Activated CD4-positive, alpha-beta memory T cell treated with anti-CD3 and anti-CD28 coated beads for 36 hours (primary cell): ENCODE results near the gene CYP2A6. TPM values are rescaled to one million over a fixed set of nuclear protein-coding genes. Genes with fewer than 3 reads are reported as not detected.
"Not testable (repeated sequence)": the region's sequence is repeated elsewhere in the genome, so short reads cannot be mapped to it uniquely, and the experiment has no call there.

Experiments used
- CTCF ChIA-PET: fragments of 350-600 bp; sonication (Branson Sonifier 250); formaldehyde crosslinking; loops from one replicate; lab custom pipeline; 2021; ENCODE audit warnings: antibody characterized with exemption, inconsistent platforms; lab: Charles Lee
- POLR2A ChIA-PET: fragments of 350-600 bp; sonication (Branson Sonifier 250); formaldehyde crosslinking; loops from one replicate; lab custom pipeline; 2021; ENCODE audit warnings: antibody characterized with exemption; lab: Charles Lee
- DNase-seq: peaks from one replicate; pipeline ENCODE4 v3.0.0-alpha.2; 2020
- H3K27ac Mint-ChIP-seq: one replicate; pipeline ENCODE4 v1.8.0; 2021; ENCODE audit warnings: mixed read lengths
- H3K27me3 Mint-ChIP-seq: one replicate; pipeline ENCODE4 v1.8.0; 2021; ENCODE audit warnings: mixed read lengths
- H3K36me3 Mint-ChIP-seq: one replicate; pipeline ENCODE4 v1.8.0; 2021; ENCODE audit warnings: mixed read lengths
- H3K4me1 Mint-ChIP-seq: one replicate; pipeline ENCODE4 v1.8.0; 2021; ENCODE audit warnings: low read depth, mixed read lengths
- H3K4me3 Mint-ChIP-seq: one replicate; pipeline ENCODE4 v1.8.0; 2021; ENCODE audit warnings: mild to moderate bottlenecking, mixed read lengths
- H3K9me3 Mint-ChIP-seq: one replicate; pipeline ENCODE4 v1.8.0; 2021; ENCODE audit warnings: mixed read lengths
- intact Hi-C: fragments of 100-400 bp; cut with micrococcal nuclease; formaldehyde crosslinking; loops from one replicate; pipeline ENCODE4 v1.15.1; 2023
- total RNA-seq, 2 experiments: library from RNA; stranded (reverse); gene quantifications; one replicate each; pipeline ENCODE4 v1.2.3, GENCODE V29; 2021

CYP2A6 gene
- total RNA-seq, 2 experiments from 2014 or later, result not detected

DNA sequence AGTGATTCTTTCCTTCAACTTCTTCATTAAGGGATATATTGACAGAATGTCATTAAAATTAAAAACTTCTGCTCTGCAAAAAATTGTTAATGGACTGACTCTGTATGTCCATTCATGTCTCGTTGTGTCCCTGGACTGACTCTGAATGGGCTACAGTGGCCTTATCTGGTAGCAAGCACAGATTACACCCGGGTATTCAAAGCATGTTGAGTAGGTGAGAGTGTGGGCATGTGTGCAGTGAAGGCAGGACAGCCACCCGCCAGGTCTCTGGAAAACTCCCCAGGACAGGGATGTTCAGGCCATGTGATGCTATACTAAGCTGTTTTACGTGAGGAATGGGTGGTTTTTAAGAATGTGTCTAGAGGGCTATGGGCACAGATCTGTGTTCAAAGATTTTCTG is 24.6 kb upstream of the CYP2A6 start:
- H3K4me3 Mint-ChIP-seq, result peak overlapping the region; percentile 68
- H3K9me3 Mint-ChIP-seq, H3K4me1 Mint-ChIP-seq, DNase-seq, POLR2A ChIA-PET, CTCF ChIA-PET, H3K36me3 Mint-ChIP-seq: not testable (repeated sequence)
- H3K27me3 Mint-ChIP-seq, result peaks cover 25% of the 10 kb centered on the region
- intact Hi-C loops, result loop anchor here (1.0 to 2.0 kb wide), 2 partner anchors 30 to 34 kb away; no protein-coding TSS in a partner anchor
- peak overlapping the region; percentile 54 for H3K27ac Mint-ChIP-seq

GRCh38 chr19:40873873-40874272 is 23.6 kb upstream of the CYP2A6 start:
- POLR2A ChIA-PET, result not testable (repeated sequence)

DNA sequence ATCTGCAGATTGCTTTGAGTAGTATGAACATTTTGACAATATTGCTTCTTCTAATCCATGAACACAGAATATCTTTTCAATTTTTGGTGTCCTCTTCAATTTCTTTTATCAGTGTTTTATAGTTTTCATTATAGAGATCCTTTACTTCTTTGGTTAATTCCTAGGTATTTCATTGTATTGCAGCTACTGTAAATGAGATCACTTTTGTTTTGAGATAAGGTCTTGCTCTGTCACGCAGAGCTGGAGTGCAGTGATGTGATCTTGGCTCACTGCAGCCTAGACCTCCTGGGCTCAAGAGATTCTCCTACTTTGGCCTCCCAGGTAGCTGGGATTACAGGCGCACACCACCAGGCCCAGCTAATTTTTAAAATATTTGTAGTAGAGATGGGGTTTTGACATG is 22.0 kb upstream of the CYP2A6 start:
- Mint-ChIP-seq H3K27me3 (peaks cover 8% of the 10 kb centered on the region), H3K4me3 (no peak overlapping the region), H3K27ac (no peak overlapping the region), H3K36me3 (no peaks in the 10 kb centered on the region), H3K4me1 (peaks cover 7% of the 10 kb centered on the region), H3K9me3 (no peaks in the 10 kb centered on the region)
- DNase-seq, result no peak
- intact Hi-C loops, result no loop called here
- POLR2A ChIA-PET, result no interaction called here
- CTCF ChIA-PET, result no interaction called here

More at GRCh38 chr19:40873873-40874272, 23.6 kb upstream of the CYP2A6 start:
- H3K4me3 Mint-ChIP-seq, DNase-seq, H3K4me1 Mint-ChIP-seq, H3K9me3 Mint-ChIP-seq, H3K27ac Mint-ChIP-seq, CTCF ChIA-PET, H3K36me3 Mint-ChIP-seq: not testable (repeated sequence)
- peaks cover 15% of the 10 kb centered on the region for H3K27me3 Mint-ChIP-seq
- intact Hi-C loops, result loop anchor here (2.0 kb wide), 1 partner anchor 29 kb away; no protein-coding TSS in a partner anchor

- Mint-ChIP-seq H3K27ac (no peak overlapping the region), H3K4me1 (no peaks in the 10 kb centered on the region), H3K9me3 (no peaks in the 10 kb centered on the region), H3K4me3 (no peak overlapping the region), H3K27me3 (no peaks in the 10 kb centered on the region), H3K36me3 (no peaks in the 10 kb centered on the region)
- POLR2A ChIA-PET, result no interaction called here
- DNase-seq, result no peak
- intact Hi-C loops, result no loop called here
- CTCF ChIA-PET, result no interaction called here
These were observed 17.5 kb upstream of the CYP2A6 start for GRCh38 chr19:40867701-40868100.

DNA sequence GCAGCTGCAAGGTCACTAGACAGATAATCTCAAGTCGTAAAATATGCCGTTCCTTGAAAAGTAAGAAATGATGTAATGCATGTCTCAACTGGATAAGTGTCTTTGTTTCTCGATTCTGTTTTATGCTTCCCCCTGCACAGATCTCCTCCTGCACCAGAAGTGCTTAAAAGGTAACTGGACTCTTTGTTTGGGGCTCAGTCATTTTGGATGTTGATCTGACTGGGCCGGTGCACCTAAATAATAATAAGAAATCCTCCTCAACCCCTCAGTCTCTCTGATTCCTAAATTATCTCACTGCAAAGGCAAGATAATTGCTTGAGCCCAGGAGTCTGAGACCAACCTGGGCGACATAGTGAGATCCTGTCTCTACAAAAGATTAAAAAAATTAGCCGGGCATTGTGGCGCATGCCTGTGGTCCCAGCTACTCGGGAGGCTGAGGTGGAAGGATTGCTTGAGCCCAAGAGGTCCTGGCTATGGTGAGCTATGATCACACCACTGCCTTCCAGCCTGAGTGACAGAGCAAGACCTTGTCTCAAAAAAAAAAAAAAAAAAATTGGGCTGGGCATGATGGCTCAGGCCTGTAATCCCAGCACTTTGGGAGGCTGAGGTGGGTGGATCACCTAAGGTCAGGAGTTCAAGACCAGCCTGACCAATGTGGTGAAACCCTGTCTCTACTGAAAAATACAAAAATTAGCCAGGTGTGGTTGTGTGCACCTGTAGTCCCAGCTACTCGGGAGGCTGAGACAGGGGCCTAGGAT is 14.7 kb upstream of the CYP2A6 start:
- H3K27ac Mint-ChIP-seq, H3K9me3 Mint-ChIP-seq, intact Hi-C loops, H3K4me1 Mint-ChIP-seq, H3K27me3 Mint-ChIP-seq, DNase-seq, POLR2A ChIA-PET, H3K4me3 Mint-ChIP-seq, H3K36me3 Mint-ChIP-seq: not testable (repeated sequence)
- CTCF ChIA-PET, result interaction anchor here (0.6 kb wide), 1 partner anchor 44 kb away, joined by 3 read pairs; no protein-coding TSS in a partner anchor

DNA sequence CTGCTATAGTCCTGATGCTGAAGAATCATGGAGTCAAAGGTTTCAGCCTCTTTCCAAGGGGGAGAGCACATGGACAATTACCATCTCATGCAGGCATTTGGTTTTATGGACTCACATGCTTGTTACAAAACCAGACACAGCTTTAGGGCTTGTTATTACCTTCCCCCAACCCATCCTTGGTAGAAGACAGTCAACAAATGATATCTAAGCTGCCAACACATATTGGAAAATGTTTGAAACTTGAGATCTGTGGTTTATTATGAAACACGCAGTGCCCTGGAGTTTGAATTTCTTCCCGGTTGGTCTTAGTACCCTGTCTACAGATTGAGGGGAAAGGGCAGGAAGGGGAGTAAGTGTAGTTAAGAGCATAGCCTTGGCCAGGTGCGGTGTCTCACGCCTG is 12.5 kb upstream of the CYP2A6 start:
- POLR2A ChIA-PET, result no interaction called here
- H3K4me3 Mint-ChIP-seq, result no peak overlapping the region
- no peaks in the 10 kb centered on the region for H3K9me3 Mint-ChIP-seq
- intact Hi-C loops, result no loop called here
- H3K27me3 Mint-ChIP-seq, result no peaks in the 10 kb centered on the region
- no peak for DNase-seq
- no peaks in the 10 kb centered on the region for H3K36me3 Mint-ChIP-seq
- H3K27ac Mint-ChIP-seq, result no peak overlapping the region
- CTCF ChIA-PET, result no interaction called here
- no peaks in the 10 kb centered on the region for H3K4me1 Mint-ChIP-seq

GRCh38 chr19:40862333-40862732 is 12.1 kb upstream of the CYP2A6 start:
- DNase-seq, result no peak
- H3K36me3 Mint-ChIP-seq, result no peaks in the 10 kb centered on the region
- H3K27me3 Mint-ChIP-seq, result no peaks in the 10 kb centered on the region
- H3K4me3 Mint-ChIP-seq, result no peak overlapping the region
- ChIA-PET POLR2A (no interaction called here), CTCF (no interaction called here)
- H3K9me3 Mint-ChIP-seq, result no peaks in the 10 kb centered on the region
- H3K4me1 Mint-ChIP-seq, result no peaks in the 10 kb centered on the region
- intact Hi-C loops, result no loop called here
- no peak overlapping the region for H3K27ac Mint-ChIP-seq

DNA sequence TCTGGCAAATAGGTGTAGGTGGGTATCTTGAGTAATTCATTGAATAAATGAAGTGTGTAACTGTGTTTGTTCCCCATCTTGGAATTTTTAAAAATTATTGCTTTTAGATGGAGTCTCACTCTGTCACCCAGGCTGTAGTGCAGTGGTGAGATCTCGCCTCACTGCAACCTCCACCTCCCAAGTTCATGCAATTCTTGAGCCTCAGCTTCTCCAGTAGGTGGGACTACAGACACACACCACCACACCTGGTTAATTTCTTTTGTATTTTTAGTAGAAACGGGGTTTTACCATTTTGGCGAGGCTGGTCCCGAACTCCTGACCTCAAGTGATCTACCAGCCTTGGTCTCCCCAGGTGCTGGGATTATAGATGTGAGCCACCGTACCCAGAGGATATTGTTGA is 7.9 kb upstream of the CYP2A6 start:
- intact Hi-C loops, result no loop called here
- no peaks in the 10 kb centered on the region for H3K27me3 Mint-ChIP-seq
- no peaks in the 10 kb centered on the region for H3K36me3 Mint-ChIP-seq
- CTCF ChIA-PET, result no interaction called here
- no peak overlapping the region for H3K4me3 Mint-ChIP-seq
- H3K27ac Mint-ChIP-seq, result no peak overlapping the region
- no peak for DNase-seq
- no peaks in the 10 kb centered on the region for H3K9me3 Mint-ChIP-seq
- no peaks in the 10 kb centered on the region for H3K4me1 Mint-ChIP-seq
- POLR2A ChIA-PET, result no interaction called here

DNA sequence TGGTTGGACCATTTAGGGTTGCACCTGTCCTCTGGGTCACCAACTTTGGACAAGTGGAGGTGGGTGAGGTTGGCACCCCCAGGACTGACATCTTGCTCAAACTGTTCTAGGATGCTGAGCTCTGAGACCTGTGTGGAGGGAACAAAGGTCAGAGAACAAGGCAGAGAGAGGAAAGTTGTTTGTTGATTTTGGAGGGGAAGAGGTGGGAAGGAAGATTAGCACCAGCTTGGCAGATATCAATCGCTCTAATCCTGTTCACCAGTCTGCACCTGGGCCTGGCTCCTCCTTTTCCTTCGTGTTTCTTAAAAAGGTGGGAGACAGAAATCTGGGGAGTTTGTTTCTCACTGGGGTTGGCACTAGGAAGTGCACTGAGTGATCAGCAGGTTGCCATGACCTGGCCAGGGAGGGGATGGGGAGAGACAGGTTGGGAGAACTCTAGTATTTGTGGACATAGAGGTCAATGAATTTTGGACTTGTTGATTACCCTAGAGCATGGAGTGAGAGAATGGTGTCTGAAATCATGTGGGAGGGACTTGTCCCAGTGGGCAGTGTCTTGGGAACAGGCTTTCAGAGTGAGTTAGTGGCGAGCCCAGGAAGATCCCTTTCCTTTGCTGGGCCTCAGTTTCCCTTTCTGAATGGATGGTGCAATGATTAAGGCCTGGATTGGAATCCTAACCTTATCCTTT is 2.4 kb upstream of the CYP2A6 start:
- H3K36me3 Mint-ChIP-seq, intact Hi-C loops, DNase-seq, H3K27ac Mint-ChIP-seq, POLR2A ChIA-PET, H3K4me3 Mint-ChIP-seq, CTCF ChIA-PET, H3K9me3 Mint-ChIP-seq: not testable (repeated sequence)
- Mint-ChIP-seq H3K27me3 (peaks cover 20% of the 10 kb centered on the region), H3K4me1 (peaks cover 13% of the 10 kb centered on the region)

- Mint-ChIP-seq H3K4me1 (peaks cover 27% of the 10 kb centered on the region), H3K27me3 (peaks cover 26% of the 10 kb centered on the region)
- H3K4me3 Mint-ChIP-seq, H3K27ac Mint-ChIP-seq, CTCF ChIA-PET, H3K9me3 Mint-ChIP-seq, H3K36me3 Mint-ChIP-seq, DNase-seq, intact Hi-C loops, POLR2A ChIA-PET: not testable (repeated sequence)
These were observed 3.5 kb downstream of the CYP2A6 start for GRCh38 chr19:40846722-40847121.

GRCh38 chr19:40843653-40844052 is 6.6 kb downstream of the CYP2A6 start:
- H3K36me3 Mint-ChIP-seq, POLR2A ChIA-PET, CTCF ChIA-PET, H3K9me3 Mint-ChIP-seq: not testable (repeated sequence)
- H3K27me3 Mint-ChIP-seq, result peaks cover 12% of the 10 kb centered on the region
- H3K4me1 Mint-ChIP-seq, result peaks cover 22% of the 10 kb centered on the region
- intact Hi-C loops, result loop anchor here (2.0 kb wide), 1 partner anchor 31 kb away; no protein-coding TSS in a partner anchor
- peak overlapping the region; percentile 54 for H3K27ac Mint-ChIP-seq
- DNase-seq, result peak; percentile 87
- H3K4me3 Mint-ChIP-seq, result peak overlapping the region; percentile 52

DNA sequence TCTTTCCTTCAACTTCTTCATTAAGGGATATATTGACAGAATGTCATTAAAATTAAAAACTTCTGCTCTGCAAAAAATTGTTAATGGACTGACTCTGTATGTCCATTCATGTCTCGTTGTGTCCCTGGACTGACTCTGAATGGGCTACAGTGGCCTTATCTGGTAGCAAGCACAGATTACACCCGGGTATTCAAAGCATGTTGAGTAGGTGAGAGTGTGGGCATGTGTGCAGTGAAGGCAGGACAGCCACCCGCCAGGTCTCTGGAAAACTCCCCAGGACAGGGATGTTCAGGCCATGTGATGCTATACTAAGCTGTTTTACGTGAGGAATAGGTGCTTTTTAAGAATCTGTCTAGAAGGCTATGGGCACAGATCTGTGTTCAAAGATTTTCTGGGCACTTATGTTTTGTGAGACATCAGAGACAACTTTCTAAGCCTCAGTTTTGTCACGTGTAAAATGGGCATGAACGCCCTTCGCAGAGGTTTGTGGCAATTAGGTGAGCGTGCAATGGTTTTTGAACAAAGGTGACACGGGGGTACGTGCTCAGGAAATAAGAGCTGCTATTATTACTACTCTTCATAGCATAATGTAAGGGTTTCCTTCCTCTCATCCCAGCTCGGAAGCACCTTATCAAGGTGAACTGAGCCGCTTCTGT is 7.1 kb downstream of the CYP2A6 start:
- Mint-ChIP-seq H3K4me3 (peak overlapping the region; percentile 52), H3K4me1 (peaks cover 20% of the 10 kb centered on the region)
- H3K9me3 Mint-ChIP-seq, H3K27ac Mint-ChIP-seq, H3K27me3 Mint-ChIP-seq, DNase-seq, intact Hi-C loops, POLR2A ChIA-PET, CTCF ChIA-PET, H3K36me3 Mint-ChIP-seq: not testable (repeated sequence)
